K562 (cell line): ENCODE data around the gene DNAJA1. TPM values are rescaled to one million over a fixed set of nuclear protein-coding genes. Genes with fewer than 3 reads are reported as not detected.

ENCODE experiments used
- ATAC-seq: fragments of 200-7000 bp; cut with Tn5 transposase; 3 replicates; pipeline ENCODE4 v1.9.1; 2020; ENCODE audit warnings: moderate library complexity
- BruUV-seq: library from RNA; stranded (reverse); fragments of 400-500 nt; replicated peaks from 2 replicates; lab custom pipeline; 2021; lab: Mats Ljungman, UMichigan
- CTCF ChIA-PET: fragments of 300-600 bp; formaldehyde crosslinking; extraction: SDS; loops from one replicate; lab custom pipeline; 2021; ENCODE audit warnings: low intra/inter-chr PET ratio; lab: Yijun Ruan, JAX
- POLR2A ChIA-PET: fragments of 300-600, 350-650 bp; sonication (Branson Sonifier 250); formaldehyde crosslinking; extraction: SDS; loops from one replicate; lab custom pipeline; 2021; ENCODE audit warnings: antibody characterized with exemption, inconsistent platforms; lab: Yijun Ruan, JAX
- DNase-seq, 4 experiments: peaks; one replicate each; pipeline versions ENCODE4 v3.0.0 to v3.0.0-alpha.2; 2011 to 2018; ENCODE audit warnings: low spot score in 3 of 4, mixed read lengths in 3 of 4; ENCODE audit errors: extremely low read depth in 1 of 4
- FAIRE-seq: peaks from 2 replicates; lab custom pipeline; 2011; peaks lifted over from hg19 to GRCh38; lab: Jason Lieb, UNC
- H2AFZ ChIP-seq: 2 replicates; pipeline ENCODE4 v1.6.0; 2011; ENCODE audit warnings: low read depth, low read length, control low read depth, inconsistent platforms
- H3K27ac ChIP-seq: fragments of 200-600 bp; 3 replicates; pipeline ENCODE4 v1.8.0; 2011; ENCODE audit warnings: low read depth, mild to moderate bottlenecking, control low read depth, inconsistent platforms, low read length, moderate library complexity, mixed read lengths; ENCODE audit errors: extremely low read depth
- H3K27me3 ChIP-seq, 2 experiments: fragments of 300-600 bp in 1 of 2; 2 replicates in 1 of 2; 3 replicates in 1 of 2; pipeline versions ENCODE4 v1.6.0 to v1.8.0; 2011; ENCODE audit warnings: inconsistent platforms in 2 of 2, low read length in 2 of 2, mild to moderate bottlenecking in 1 of 2, mixed read lengths in 1 of 2, moderate library complexity in 1 of 2; ENCODE audit not compliant: control insufficient read depth in 2 of 2, insufficient read depth in 2 of 2
- H3K36me3 ChIP-seq: fragments of 300-600 bp; 3 replicates; pipeline ENCODE4 v1.8.0; 2011; ENCODE audit warnings: mild to moderate bottlenecking, low read length, inconsistent platforms; ENCODE audit not compliant: control insufficient read depth, insufficient read depth
- H3K4me1 ChIP-seq, 2 experiments: fragments of 200-600 bp in 1 of 2; replicated peaks in 1 of 2; 2 replicates in 1 of 2; 3 replicates in 1 of 2; pipeline versions ENCODE4 v1.5.1 to v1.8.0; 2011; ENCODE audit warnings: inconsistent platforms in 2 of 2, low read length in 2 of 2, mild to moderate bottlenecking in 1 of 2, mixed read lengths in 1 of 2, moderate library complexity in 1 of 2; ENCODE audit not compliant: control insufficient read depth in 2 of 2, insufficient read depth in 2 of 2
- H3K4me2 ChIP-seq: 2 replicates; pipeline ENCODE4 v1.6.1; 2011; ENCODE audit warnings: low read length, control low read depth, inconsistent platforms, mixed read lengths; ENCODE audit not compliant: insufficient read depth
- H3K4me3 ChIP-seq: fragments of 200-600 bp; sonication (generic), shearing (Covaris generic); 2 replicates; pipeline ENCODE4 v1.5.1; 2016; ENCODE audit warnings: control low read depth, inconsistent platforms
- H3K79me2 ChIP-seq: fragments of 200-600 bp; 3 replicates; pipeline ENCODE4 v1.8.0; 2011; ENCODE audit warnings: low read length, inconsistent platforms; ENCODE audit not compliant: control insufficient read depth, insufficient read depth
- H3K9ac ChIP-seq, 2 experiments: 2 replicates each; pipeline versions ENCODE4 v1.6.0 to v1.6.1; 2011; ENCODE audit warnings: low read depth in 2 of 2, low read length in 2 of 2, control low read depth in 1 of 2, inconsistent platforms in 1 of 2, mild to moderate bottlenecking in 1 of 2, mixed read lengths in 1 of 2; ENCODE audit not compliant: insufficient read depth in 1 of 2
- H3K9me1 ChIP-seq: one replicate; pipeline ENCODE4 v1.6.0; 2011; ENCODE audit warnings: inconsistent platforms, mild to moderate bottlenecking, low read length, moderate library complexity; ENCODE audit not compliant: control insufficient read depth, insufficient read depth
- H3K9me3 ChIP-seq: replicated peaks from 2 replicates; pipeline ENCODE4 v1.5.1; 2011; ENCODE audit warnings: low read depth, low read length, inconsistent platforms; ENCODE audit not compliant: control insufficient read depth, insufficient read depth
- H4K20me1 ChIP-seq: replicated peaks from 2 replicates; pipeline ENCODE4 v1.6.1; 2011; ENCODE audit warnings: low read length, inconsistent platforms, mixed read lengths; ENCODE audit not compliant: control insufficient read depth, insufficient read depth
- CREM ChIP-seq: IDR thresholded peaks from 2 replicates; pipeline ENCODE4 v1.6.1; 2014; ENCODE audit warnings: antibody characterized with exemption, low read depth
- ELF4 ChIP-seq: fragments of 450-650 bp; formaldehyde crosslinking; IDR thresholded peaks from 2 replicates; pipeline ENCODE4 v1.4.0; 2022; ENCODE audit warnings: missing genetic modification characterization
- ETS2 ChIP-seq: IDR thresholded peaks from 2 replicates; pipeline ENCODE4 v1.6.1; 2016; ENCODE audit warnings: borderline replicate concordance, missing genetic modification characterization, mild to moderate bottlenecking, moderate library complexity, missing compliant biosample characterization; ENCODE audit not compliant: poor library complexity, severe bottlenecking
- ETV1 ChIP-seq: fragments of 450-650 bp; conservative IDR thresholded peaks from 2 replicates; pipeline ENCODE4 v1.6.1; 2016; ENCODE audit warnings: missing genetic modification characterization, control low read depth, low read depth, missing compliant biosample characterization
- EWSR1 ChIP-seq: fragments of 450-650 bp; IDR thresholded peaks from 2 replicates; pipeline ENCODE4 v1.6.1; 2018; ENCODE audit warnings: borderline replicate concordance, mild to moderate bottlenecking, low read depth, moderate library complexity; ENCODE audit not compliant: partially characterized antibody
- HDAC6 ChIP-seq: IDR thresholded peaks from 2 replicates; pipeline ENCODE4 v1.6.1; 2012; ENCODE audit warnings: low read depth, mild to moderate bottlenecking, control low read depth, inconsistent platforms, low read length, moderate library complexity
- MEIS2 ChIP-seq: fragments of 450-650 bp; IDR thresholded peaks from 2 replicates; pipeline ENCODE4 v1.6.1; 2014; ENCODE audit warnings: mild to moderate bottlenecking; ENCODE audit not compliant: partially characterized antibody
- NFYB ChIP-seq: IDR thresholded peaks from 2 replicates; pipeline ENCODE4 v1.6.1; 2011; ENCODE audit warnings: mild to moderate bottlenecking, moderate library complexity; ENCODE audit not compliant: insufficient read length; ENCODE audit errors: extremely low read depth
- PREB ChIP-seq: sonication (generic); formaldehyde crosslinking; IDR thresholded peaks from 2 replicates; pipeline ENCODE4 v1.8.1; 2023; ENCODE audit warnings: mild to moderate bottlenecking, missing genetic modification reagents
- PRMT5 ChIP-seq: sonication (generic); formaldehyde crosslinking; IDR thresholded peaks from 2 replicates; pipeline ENCODE4 v1.5.0; 2020; ENCODE audit warnings: missing genetic modification reagents
- RNF219 ChIP-seq: fragments of 250-450 bp; sonication (Bioruptor Pico); IDR thresholded peaks from 2 replicates; pipeline ENCODE4 v1.5.0; 2022; ENCODE audit warnings: mild to moderate bottlenecking
- SREBF1 ChIP-seq: fragments of 150-350 bp; IDR thresholded peaks from 2 replicates; pipeline ENCODE4 v1.6.1; 2014; ENCODE audit warnings: antibody characterized with exemption, low read depth, low read length, borderline replicate concordance
- ZNF57 ChIP-seq: fragments of 450-650 bp; formaldehyde crosslinking; IDR thresholded peaks from 2 replicates; pipeline ENCODE4 v1.4.0; 2020; ENCODE audit warnings: mild to moderate bottlenecking, moderate library complexity
- WGBS: fragments of 100-300 bp; shearing (Covaris generic); methylation state at CpG from one replicate; pipeline ENCODE4 v1.1.6; 2016; ENCODE audit warnings: low coverage, mixed read lengths; ENCODE audit not compliant: insufficient coverage; ENCODE audit errors: missing lambda C conversion rate; 5-methylcytosine and 5-hydroxymethylcytosine counted together
- in situ Hi-C: fragments of 300-500 bp; cut with MboI; formaldehyde crosslinking; loops from 4 replicates; pipeline ENCODE4 v1.15.0; 2018; ENCODE audit warnings: inconsistent platforms, mixed read lengths
- intact Hi-C: fragments of 100-400 bp; cut with micrococcal nuclease; formaldehyde crosslinking; loops from 2 replicates; pipeline ENCODE4 v1.14.2; 2022
- polyA plus RNA-seq, 8 experiments: library from polyadenylated mRNA; depleted of rRNA in 4 of 8; stranded (reverse) in 5 of 8; unstranded in 3 of 8; fragments of >200 nt; fragmentation: Nextera tagmentation in 2 of 8; fragmentation: Illumina TruSeq in 1 of 8; extraction: Ambion mirVana in 2 of 8; extraction: Trizol in 1 of 8; gene quantifications; 2 replicates each; pipeline versions ENCODE4 v1.2.1 to v1.2.3, GENCODE V29; 2011 to 2014; ENCODE audit warnings: inconsistent platforms in 1 of 8, missing spikeins in 1 of 8
- total RNA-seq, 7 experiments: library from RNA; depleted of rRNA in 6 of 7; stranded (reverse); fragments of >200 nt in 6 of 7; fragmentation: Illumina TruSeq in 2 of 7; extraction: Trizol in 2 of 7; gene quantifications; 2 replicates each; pipeline versions ENCODE4 v1.2.1 to v1.2.3, GENCODE V29; 2011 to 2021; ENCODE audit warnings: low replicate concordance in 1 of 7
- TF ChIP-seq, protein P1 (sequence below): fragments of 450-650 bp; IDR thresholded peaks from 2 replicates; pipeline ENCODE4 v1.6.1; 2014; ENCODE audit warnings: low read depth, mild to moderate bottlenecking, moderate library complexity, borderline replicate concordance
- TF ChIP-seq, protein P2 (sequence below), 2 experiments: fragments of 450-650 bp; conservative IDR thresholded peaks; 2 replicates each; pipeline ENCODE4 v1.6.1; 2017; ENCODE audit warnings: mild to moderate bottlenecking in 2 of 2, moderate library complexity in 2 of 2

DNAJA1 gene
- total and polyA plus RNA-seq, 9 of the 15 experiments (the other 6 are each of a cell fraction or from before 2014, with no cell fraction given) = 109 to 359 (median 175) TPM

DNA sequence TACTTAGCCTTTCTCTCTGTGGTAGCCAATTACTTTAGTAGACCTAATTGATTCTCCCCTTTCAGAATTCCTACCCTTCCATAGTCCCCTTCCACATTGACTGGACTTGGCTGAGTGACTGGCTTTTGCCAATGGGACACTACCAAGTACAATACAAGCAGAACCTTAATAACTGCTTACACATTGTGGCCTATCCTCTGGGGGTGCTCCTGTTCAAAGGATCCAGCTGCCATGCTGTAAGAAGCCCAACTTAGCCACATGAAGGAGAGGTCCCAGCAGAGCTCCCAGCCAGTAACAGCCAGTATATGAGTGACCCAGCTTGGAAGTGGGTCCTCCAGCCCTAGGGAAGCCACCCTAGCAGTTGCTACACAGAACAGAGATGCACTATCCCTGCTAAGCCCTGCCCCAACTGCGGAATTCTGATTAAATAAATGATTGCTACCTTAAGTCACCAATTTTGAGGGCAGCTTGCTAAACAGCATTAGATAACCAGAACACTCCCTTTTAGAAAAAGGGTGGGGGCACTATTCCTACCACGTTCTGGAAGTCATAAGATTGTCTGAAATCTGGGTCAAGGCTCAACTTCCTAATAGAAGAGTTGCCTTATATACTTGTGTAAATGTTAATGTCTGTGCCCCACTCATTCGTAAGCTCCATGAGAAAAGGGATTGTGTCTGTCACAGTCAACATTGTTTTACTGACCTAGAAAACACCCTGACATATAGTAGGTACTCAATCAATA lies 12.6 kb upstream of the DNAJA1 start:
- no peaks in the 10 kb centered on the region for H3K9me3 ChIP-seq
- ChIA-PET CTCF (no interaction called here), POLR2A (interaction anchor here (1.1 to 6.2 kb wide), 2 partner anchors 12 to 13 kb away, joined by 3 to 64 read pairs; partner anchors contain the start of gene DNAJA1)
- 0 out of 2 replicates have a peak, but pooled peaks cover 4% of the 10 kb centered on the region for H4K20me1 ChIP-seq
- H3K79me2 ChIP-seq = peaks cover 32% of the 10 kb centered on the region
- WGBS = 45% methylated on average over 3 of the region's 3 CpGs
- FAIRE-seq (no peak), ATAC-seq (no peak; the same call in 2 of the 3 replicates), DNase-seq (no peak)
- in situ Hi-C loops (no loop called here), intact Hi-C loops (no loop called here)
- H3K27me3 ChIP-seq = no peaks in the 10 kb centered on the region
- no peak overlapping the region for H3K9ac ChIP-seq
- H3K27ac ChIP-seq = no peak overlapping the region
- no peaks in the 10 kb centered on the region; a peak in 2 of 5 replicates for H3K4me1 ChIP-seq
- no TSS peak for BruUV-seq
- no peaks in the 10 kb centered on the region for H3K9me1 ChIP-seq
- no peak overlapping the region for H2AFZ ChIP-seq
- H3K4me2 ChIP-seq = no peak overlapping the region
- H3K4me3 ChIP-seq = no peak overlapping the region
- H3K36me3 ChIP-seq = peaks cover 9% of the 10 kb centered on the region; the same call in 1 of the 3 replicates
- TF ChIP-seq ZNF57 (CRISPR knock-in tag) = no peak
- TF ChIP-seq CREM = no peak
- no peak for TF ChIP-seq ELF4 (CRISPR knock-in tag)
- TF ChIP-seq HDAC6 = no peak
- no peak for TF ChIP-seq ETV1 (tag)
- TF ChIP-seq, protein P1, sequence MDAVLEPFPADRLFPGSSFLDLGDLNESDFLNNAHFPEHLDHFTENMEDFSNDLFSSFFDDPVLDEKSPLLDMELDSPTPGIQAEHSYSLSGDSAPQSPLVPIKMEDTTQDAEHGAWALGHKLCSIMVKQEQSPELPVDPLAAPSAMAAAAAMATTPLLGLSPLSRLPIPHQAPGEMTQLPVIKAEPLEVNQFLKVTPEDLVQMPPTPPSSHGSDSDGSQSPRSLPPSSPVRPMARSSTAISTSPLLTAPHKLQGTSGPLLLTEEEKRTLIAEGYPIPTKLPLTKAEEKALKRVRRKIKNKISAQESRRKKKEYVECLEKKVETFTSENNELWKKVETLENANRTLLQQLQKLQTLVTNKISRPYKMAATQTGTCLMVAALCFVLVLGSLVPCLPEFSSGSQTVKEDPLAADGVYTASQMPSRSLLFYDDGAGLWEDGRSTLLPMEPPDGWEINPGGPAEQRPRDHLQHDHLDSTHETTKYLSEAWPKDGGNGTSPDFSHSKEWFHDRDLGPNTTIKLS = no peak
- no peak for TF ChIP-seq MEIS2
- no peak for TF ChIP-seq NFYB
- no peak for TF ChIP-seq ETS2
- no peak for TF ChIP-seq PRMT5 (CRISPR knock-in tag)
- TF ChIP-seq, protein P2, sequence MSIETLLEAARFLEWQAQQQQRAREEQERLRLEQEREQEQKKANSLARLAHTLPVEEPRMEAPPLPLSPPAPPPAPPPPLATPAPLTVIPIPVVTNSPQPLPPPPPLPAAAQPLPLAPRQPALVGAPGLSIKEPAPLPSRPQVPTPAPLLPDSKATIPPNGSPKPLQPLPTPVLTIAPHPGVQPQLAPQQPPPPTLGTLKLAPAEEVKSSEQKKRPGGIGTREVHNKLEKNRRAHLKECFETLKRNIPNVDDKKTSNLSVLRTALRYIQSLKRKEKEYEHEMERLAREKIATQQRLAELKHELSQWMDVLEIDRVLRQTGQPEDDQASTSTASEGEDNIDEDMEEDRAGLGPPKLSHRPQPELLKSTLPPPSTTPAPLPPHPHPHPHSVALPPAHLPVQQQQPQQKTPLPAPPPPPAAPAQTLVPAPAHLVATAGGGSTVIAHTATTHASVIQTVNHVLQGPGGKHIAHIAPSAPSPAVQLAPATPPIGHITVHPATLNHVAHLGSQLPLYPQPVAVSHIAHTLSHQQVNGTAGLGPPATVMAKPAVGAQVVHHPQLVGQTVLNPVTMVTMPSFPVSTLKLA (conservative IDR thresholded peaks at IDR 0.05) = no peak
- no peak for TF ChIP-seq PREB
- TF ChIP-seq EWSR1 = no peak
- no peak for TF ChIP-seq RNF219 (CRISPR knock-in tag)
- no peak for TF ChIP-seq SREBF1
